ENCODE results near the gene TMEM123. TPM values are rescaled to one million over a fixed set of nuclear protein-coding genes. Genes with fewer than 3 reads are reported as not detected.
A peak's percentile ranks its signal among the peaks of the same experiment; 100 is the strongest.

TMEM123 gene
- total and polyA plus RNA-seq, 2 of the 13 experiments (the other 11 are each of a cell fraction or from before 2014, with no cell fraction given) = 365 to 2,761 TPM

DNA sequence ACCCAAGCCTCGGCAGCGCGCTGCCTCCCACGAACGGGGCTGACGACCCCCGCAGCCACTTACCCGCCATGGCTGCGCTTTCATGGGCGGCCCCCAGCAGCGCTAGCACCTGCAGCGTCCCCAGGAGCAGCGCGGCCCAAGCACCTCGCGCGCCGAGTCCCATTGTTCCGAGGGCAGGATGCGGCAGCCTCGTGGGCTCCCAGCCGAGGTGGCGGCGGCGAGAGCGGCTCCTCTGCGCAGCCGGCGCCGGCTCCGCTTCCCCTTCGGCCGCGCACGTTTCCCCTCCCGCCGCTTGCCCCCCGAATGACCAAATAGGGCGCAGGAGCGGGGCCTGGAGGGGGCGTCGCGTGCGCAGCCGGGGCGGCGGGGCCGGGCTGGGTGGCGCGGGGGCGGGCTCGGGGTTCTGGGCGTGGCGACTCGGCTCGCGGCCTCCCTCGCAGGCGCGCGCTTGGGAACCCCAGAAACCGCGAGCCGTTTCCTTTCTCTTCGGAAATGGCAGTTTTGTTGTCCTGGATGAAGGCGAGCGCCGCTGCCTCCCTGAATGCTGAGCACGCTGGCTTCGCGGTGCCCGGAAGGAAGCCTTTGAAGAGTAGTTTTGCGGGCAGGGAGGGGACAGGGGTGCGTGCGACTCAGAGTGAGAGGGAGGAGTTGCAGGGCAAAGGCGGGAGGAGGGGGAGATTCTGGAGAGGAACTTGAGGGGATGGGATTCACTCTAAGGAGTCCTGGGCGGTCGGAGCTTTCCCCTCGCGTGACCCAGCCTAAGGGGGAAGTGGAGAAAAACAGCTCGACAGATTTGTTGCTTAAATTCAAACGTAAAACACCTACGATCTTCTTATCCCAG is at the start of gene TMEM123 (continued):
- TF ChIP-seq, protein P1, sequence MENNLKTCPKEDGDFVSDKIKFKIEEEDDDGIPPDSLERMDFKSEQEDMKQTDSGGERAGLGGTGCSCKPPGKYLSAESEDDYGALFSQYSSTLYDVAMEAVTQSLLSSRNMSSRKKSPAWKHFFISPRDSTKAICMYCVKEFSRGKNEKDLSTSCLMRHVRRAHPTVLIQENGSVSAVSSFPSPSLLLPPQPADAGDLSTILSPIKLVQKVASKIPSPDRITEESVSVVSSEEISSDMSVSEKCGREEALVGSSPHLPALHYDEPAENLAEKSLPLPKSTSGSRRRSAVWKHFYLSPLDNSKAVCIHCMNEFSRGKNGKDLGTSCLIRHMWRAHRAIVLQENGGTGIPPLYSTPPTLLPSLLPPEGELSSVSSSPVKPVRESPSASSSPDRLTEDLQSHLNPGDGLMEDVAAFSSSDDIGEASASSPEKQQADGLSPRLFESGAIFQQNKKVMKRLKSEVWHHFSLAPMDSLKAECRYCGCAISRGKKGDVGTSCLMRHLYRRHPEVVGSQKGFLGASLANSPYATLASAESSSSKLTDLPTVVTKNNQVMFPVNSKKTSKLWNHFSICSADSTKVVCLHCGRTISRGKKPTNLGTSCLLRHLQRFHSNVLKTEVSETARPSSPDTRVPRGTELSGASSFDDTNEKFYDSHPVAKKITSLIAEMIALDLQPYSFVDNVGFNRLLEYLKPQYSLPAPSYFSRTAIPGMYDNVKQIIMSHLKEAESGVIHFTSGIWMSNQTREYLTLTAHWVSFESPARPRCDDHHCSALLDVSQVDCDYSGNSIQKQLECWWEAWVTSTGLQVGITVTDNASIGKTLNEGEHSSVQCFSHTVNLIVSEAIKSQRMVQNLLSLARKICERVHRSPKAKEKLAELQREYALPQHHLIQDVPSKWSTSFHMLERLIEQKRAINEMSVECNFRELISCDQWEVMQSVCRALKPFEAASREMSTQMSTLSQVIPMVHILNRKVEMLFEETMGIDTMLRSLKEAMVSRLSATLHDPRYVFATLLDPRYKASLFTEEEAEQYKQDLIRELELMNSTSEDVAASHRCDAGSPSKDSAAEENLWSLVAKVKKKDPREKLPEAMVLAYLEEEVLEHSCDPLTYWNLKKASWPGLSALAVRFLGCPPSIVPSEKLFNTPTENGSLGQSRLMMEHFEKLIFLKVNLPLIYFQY (CRISPR knock-in tag; IDR thresholded peaks at IDR 0.05; ENCODE audit: borderline replicate concordance) = no peak
- TF ChIP-seq ZNF496 (CRISPR knock-in tag; IDR thresholded peaks at IDR 0.05; ENCODE audit: insufficient replicate concordance) (no peak), RARA (CRISPR knock-in tag; IDR thresholded peaks at IDR 0.05) (peak; percentile 52), NR2C2 (CRISPR knock-in tag; IDR thresholded peaks at IDR 0.05; ENCODE audit: borderline replicate concordance) (peak; percentile 15; the same call in 1 of the 2 replicates), ZNF598 (CRISPR knock-in tag; IDR thresholded peaks at IDR 0.05; ENCODE audit: borderline replicate concordance) (no peak), TGIF2 (CRISPR knock-in tag; IDR thresholded peaks at IDR 0.05) (no peak), ZNF274 (CRISPR knock-in tag; IDR thresholded peaks at IDR 0.05) (peak; percentile 45; the same call in 1 of the 2 replicates), RFX3 (CRISPR knock-in tag; IDR thresholded peaks at IDR 0.05) (no peak), HNF4G (IDR thresholded peaks at IDR 0.05; ENCODE audit: borderline replicate concordance, low read depth, low read length) (no peak), HNF4G (CRISPR knock-in tag; IDR thresholded peaks at IDR 0.05; ENCODE audit: borderline replicate concordance, low read depth) (no peak), RXRB (CRISPR knock-in tag; IDR thresholded peaks at IDR 0.05; ENCODE audit: borderline replicate concordance) (no peak), ZNF20 (CRISPR knock-in tag; IDR thresholded peaks at IDR 0.05) (no peak), SALL1 (CRISPR knock-in tag; IDR thresholded peaks at IDR 0.05) (peak; percentile 82), FOXJ3 (CRISPR knock-in tag; IDR thresholded peaks at IDR 0.05; ENCODE audit: borderline replicate concordance) (no peak), RBAK (CRISPR knock-in tag; IDR thresholded peaks at IDR 0.05) (no peak), SCMH1 (CRISPR knock-in tag; IDR thresholded peaks at IDR 0.05; ENCODE audit: borderline replicate concordance) (no peak)
- TF ChIP-seq, protein P2, sequence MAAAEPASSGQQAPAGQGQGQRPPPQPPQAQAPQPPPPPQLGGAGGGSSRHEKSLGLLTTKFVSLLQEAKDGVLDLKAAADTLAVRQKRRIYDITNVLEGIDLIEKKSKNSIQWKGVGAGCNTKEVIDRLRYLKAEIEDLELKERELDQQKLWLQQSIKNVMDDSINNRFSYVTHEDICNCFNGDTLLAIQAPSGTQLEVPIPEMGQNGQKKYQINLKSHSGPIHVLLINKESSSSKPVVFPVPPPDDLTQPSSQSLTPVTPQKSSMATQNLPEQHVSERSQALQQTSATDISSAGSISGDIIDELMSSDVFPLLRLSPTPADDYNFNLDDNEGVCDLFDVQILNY (CRISPR knock-in tag; conservative IDR thresholded peaks at IDR 0.05) = no peak; the same call in 1 of the 2 replicates
- TF ChIP-seq, protein P3, sequence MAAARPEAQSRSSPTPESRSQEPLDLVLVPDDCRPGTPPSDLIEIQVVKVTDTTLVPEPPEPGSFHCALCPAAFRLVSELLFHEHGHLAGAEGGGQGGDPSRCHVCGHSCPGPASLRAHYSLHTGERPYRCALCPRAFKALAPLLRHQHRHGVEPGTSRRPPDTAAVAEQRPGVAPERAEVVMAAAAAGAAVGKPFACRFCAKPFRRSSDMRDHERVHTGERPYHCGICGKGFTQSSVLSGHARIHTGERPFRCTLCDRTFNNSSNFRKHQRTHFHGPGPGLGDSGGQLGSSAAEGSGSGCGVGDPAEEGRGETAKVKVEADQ (CRISPR knock-in tag; IDR thresholded peaks at IDR 0.05; ENCODE audit: borderline replicate concordance) = peak; percentile 68
- TF ChIP-seq, protein P4, sequence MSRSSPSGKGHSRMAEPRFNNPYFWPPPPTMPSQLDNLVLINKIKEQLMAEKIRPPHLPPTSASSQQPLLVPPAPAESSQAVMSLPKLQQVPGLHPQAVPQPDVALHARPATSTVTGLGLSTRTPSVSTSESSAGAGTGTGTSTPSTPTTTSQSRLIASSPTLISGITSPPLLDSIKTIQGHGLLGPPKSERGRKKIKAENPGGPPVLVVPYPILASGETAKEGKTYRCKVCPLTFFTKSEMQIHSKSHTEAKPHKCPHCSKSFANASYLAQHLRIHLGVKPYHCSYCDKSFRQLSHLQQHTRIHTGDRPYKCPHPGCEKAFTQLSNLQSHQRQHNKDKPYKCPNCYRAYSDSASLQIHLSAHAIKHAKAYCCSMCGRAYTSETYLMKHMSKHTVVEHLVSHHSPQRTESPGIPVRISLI (CRISPR knock-in tag; IDR thresholded peaks at IDR 0.05; ENCODE audit: borderline replicate concordance) = no peak

Measured in HepG2 (cell line).